ENCODE measurements around the gene IFNA10. TPM values are rescaled to one million over a fixed set of nuclear protein-coding genes. Genes with fewer than 3 reads are reported as not detected.

IFNA10 gene
- total and polyA plus RNA-seq, 2 of the 8 experiments (the other 6 are each of a cell fraction or from before 2014, with no cell fraction given) = not detected

DNA sequence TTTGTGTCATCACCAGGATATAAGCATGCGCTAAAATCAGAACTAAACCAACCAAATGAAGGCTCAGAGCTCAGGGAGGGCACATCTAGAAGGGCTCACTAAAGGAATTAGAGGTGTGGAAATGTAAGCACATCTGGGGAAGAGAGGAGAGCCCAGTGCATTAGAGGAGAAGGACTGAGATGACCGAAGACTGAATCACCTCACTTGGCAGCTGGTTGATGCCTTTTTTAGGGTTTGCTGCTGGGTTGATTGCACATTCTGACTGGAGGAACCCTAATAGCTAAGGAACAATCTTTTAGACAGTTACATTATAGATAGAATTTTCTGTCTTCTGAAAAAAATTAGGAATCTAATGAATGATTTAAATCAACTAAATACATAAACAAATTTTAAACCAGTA is 32.3 kb downstream of the IFNA10 start:
- H3K56ac ChIP-seq (replicated peaks; ENCODE audit: insufficient read length, low read depth, low read length) = no peak overlapping the region
- no peak overlapping the region for H3K4me2 ChIP-seq (ENCODE audit: insufficient read depth in 1 of 2, low read depth in 2 of 2, low read length in 2 of 2)
- H3K4ac ChIP-seq (replicated peaks; ENCODE audit: insufficient read length, low read depth, low read length) = no peak overlapping the region
- H4K8ac ChIP-seq (ENCODE audit: extremely low read depth, insufficient read depth, low read length) = no peak overlapping the region
- H3K14ac ChIP-seq (ENCODE audit: insufficient read length) = no peak overlapping the region
- no peak overlapping the region for H3K4me3 ChIP-seq (ENCODE audit: extremely low read depth in 1 of 4, insufficient read depth in 2 of 4, low read depth in 3 of 4, low read length in 4 of 4)
- H3K79me2 ChIP-seq (ENCODE audit: control insufficient read depth in 1 of 2, insufficient read depth in 2 of 2, low read length in 2 of 2) = no peaks in the 10 kb centered on the region
- CTCF ChIA-PET (ENCODE audit: partially characterized antibody) = interaction anchor here (0.6 to 1.9 kb wide), 4 partner anchors 9 to 75 kb away, joined by 3 to 15 read pairs (median 6); no protein-coding TSS in a partner anchor
- no peak overlapping the region for H2BK5ac ChIP-seq (ENCODE audit: low read depth, low read length)
- no peak overlapping the region for H2AK5ac ChIP-seq (ENCODE audit: low read depth, low read length)
- no peak overlapping the region for H3K9ac ChIP-seq (replicated peaks in 1 of 4; ENCODE audit: extremely low read depth in 1 of 4, low read depth in 3 of 4, low read length in 3 of 4)
- no peak overlapping the region for H3K18ac ChIP-seq (ENCODE audit: extremely low read depth, low read length)
- no peak overlapping the region for H3K23ac ChIP-seq (ENCODE audit: insufficient read length)
- no peak for DNase-seq (ENCODE audit: low read depth in 1 of 2, low spot score in 2 of 2)
- FAIRE-seq = no peak
- no peaks in the 10 kb centered on the region for H3K27me3 ChIP-seq (replicated peaks in 1 of 4; ENCODE audit: control insufficient read depth in 3 of 4, extremely low read depth in 1 of 4, insufficient read depth in 3 of 4, low read length in 3 of 4)
- no peak overlapping the region for H2AFZ ChIP-seq (ENCODE audit: low read length)
- H3K9me3 ChIP-seq (ENCODE audit: insufficient read depth in 2 of 2, low read depth in 1 of 2, low read length in 1 of 2) = no peaks in the 10 kb centered on the region
- no peaks in the 10 kb centered on the region for H3K4me1 ChIP-seq (replicated peaks in 1 of 4; ENCODE audit: control insufficient read depth in 3 of 4, insufficient read depth in 4 of 4, low read length in 3 of 4)
- H4K5ac ChIP-seq (ENCODE audit: insufficient read length, low read depth, low read length) = no peak overlapping the region
- POLR2A ChIA-PET (ENCODE audit: partially characterized antibody) = no interaction called here
- H2BK15ac ChIP-seq (ENCODE audit: low read length) = no peak overlapping the region
- H2BK12ac ChIP-seq (ENCODE audit: low read depth, low read length) = no peak overlapping the region
- H3K27ac ChIP-seq (ENCODE audit: low read depth, low read length) = no peak overlapping the region
- H3K36me3 ChIP-seq (ENCODE audit: control insufficient read depth in 2 of 4, insufficient read depth in 4 of 4, low read length in 3 of 4) = no peaks in the 10 kb centered on the region
- no peaks in the 10 kb centered on the region for H4K20me1 ChIP-seq (replicated peaks in 1 of 2; ENCODE audit: control insufficient read depth in 1 of 2, insufficient read depth in 2 of 2, low read length in 2 of 2)
- no peak overlapping the region for H2BK20ac ChIP-seq (ENCODE audit: low read length)
- 83% methylated on average over 2 of the region's 2 CpGs; no CpG with 5 or more reads in 1 of the 2 experiments for WGBS, 2 experiments (ENCODE audit: extremely low coverage in 1 of 2, insufficient coverage in 1 of 2, insufficient read length in 1 of 2, insufficient replicate concordance in 2 of 2, low coverage in 1 of 2, low lambda C conversion rate in 2 of 2, missing lambda C conversion rate in 1 of 2)
- no peaks in the 10 kb centered on the region for H3K79me1 ChIP-seq (ENCODE audit: low read depth, low read length)
- H3K23me2 ChIP-seq (ENCODE audit: low read depth, low read length) = no peaks in the 10 kb centered on the region
- H2BK120ac ChIP-seq (replicated peaks; ENCODE audit: low read depth, low read length) = no peak overlapping the region
- H4K91ac ChIP-seq (replicated peaks; ENCODE audit: insufficient read length, low read length) = no peak overlapping the region
- TF ChIP-seq, protein P1, sequence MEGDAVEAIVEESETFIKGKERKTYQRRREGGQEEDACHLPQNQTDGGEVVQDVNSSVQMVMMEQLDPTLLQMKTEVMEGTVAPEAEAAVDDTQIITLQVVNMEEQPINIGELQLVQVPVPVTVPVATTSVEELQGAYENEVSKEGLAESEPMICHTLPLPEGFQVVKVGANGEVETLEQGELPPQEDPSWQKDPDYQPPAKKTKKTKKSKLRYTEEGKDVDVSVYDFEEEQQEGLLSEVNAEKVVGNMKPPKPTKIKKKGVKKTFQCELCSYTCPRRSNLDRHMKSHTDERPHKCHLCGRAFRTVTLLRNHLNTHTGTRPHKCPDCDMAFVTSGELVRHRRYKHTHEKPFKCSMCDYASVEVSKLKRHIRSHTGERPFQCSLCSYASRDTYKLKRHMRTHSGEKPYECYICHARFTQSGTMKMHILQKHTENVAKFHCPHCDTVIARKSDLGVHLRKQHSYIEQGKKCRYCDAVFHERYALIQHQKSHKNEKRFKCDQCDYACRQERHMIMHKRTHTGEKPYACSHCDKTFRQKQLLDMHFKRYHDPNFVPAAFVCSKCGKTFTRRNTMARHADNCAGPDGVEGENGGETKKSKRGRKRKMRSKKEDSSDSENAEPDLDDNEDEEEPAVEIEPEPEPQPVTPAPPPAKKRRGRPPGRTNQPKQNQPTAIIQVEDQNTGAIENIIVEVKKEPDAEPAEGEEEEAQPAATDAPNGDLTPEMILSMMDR (IDR thresholded peaks at IDR 0.05; ENCODE audit: control extremely low read depth in 1 of 3, insufficient read depth in 1 of 3, low read depth in 1 of 3, low read length in 3 of 3) = no peak

All from H1 (cell line).